Umbilical cord (tissue), 2 donors: ENCODE results near the gene CDX1. TPM values are rescaled to one million over a fixed set of nuclear protein-coding genes. Genes with fewer than 3 reads are reported as not detected.

Experiments used
- DNase-seq: peaks from one replicate; pipeline ENCODE4 v3.0.0-alpha.2; 2015; ENCODE audit warnings: low spot score
- total RNA-seq: library from RNA; depleted of rRNA; stranded (reverse); fragments of >200 nt; gene quantifications from one replicate; pipeline ENCODE4 v1.2.3, GENCODE V29; 2014; ENCODE audit warnings: low replicate concordance; ENCODE audit not compliant: insufficient read depth

Gene CDX1
- total RNA-seq, 1 donor from 2014 or later, result 2.4 TPM

DNA sequence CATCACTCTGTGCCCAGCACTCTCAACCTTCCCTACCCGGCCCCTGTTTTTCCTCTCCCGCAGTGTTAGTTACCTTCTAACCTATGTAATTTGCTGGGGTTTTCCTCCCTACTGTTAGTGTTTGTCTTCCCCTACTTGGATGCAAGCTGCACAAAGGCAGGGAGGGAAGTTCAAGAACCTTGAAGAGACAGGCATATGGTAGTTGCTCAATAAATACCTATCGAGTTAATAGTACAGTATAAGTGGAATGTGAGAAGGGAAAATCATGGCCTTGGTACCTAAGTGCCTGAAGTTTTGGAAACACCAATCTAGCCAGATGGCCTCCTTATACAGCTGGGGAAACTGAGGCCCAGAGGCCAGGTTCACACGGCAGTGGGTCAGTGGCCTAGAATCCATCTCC, 35.1 kb upstream of the CDX1 start:
- no peak for DNase-seq

DNA sequence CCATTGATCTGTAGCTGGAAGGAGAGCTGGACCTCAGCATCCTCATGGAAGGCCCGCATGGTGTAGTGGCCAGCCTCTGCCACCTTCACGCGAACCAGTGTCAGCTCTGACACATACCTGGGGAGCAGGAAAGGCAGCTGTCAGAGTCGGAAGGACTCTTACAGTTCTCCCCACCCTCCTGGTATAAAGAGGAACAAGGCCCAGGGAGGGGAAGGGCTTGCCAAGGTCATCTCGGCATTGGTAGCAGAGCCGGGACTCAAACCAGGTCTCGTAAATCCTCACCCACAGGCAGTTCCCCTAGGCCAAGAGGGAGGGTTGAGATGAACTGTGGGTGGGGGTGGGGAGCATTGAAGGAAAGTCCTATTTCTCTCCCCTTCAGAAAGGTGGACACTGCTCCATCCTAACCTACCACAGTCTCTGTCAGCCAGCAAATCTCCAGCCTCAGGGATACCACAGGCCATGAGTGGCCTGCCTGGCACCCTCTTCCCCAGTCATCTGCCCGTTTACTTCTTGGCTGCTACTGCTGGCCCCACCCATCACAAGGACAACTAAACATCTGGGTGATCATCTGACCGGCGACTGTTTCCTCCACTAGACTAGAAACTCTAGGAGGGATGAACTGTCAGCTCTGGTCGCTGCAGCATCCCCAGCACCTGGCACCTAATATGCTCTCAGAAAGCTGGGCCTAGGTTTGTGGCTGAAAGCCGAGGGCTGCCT, 34.4 kb upstream of the CDX1 start:
- no peak for DNase-seq

GRCh38 chr5:150132740-150133139, 33.8 kb upstream of the CDX1 start:
- no peak for DNase-seq

GRCh38 chr5:150133581-150134197, 32.9 kb upstream of the CDX1 start:
- no peak for DNase-seq

- DNase-seq, result no peak
Measured at GRCh38 chr5:150134198-150134588, 32.4 kb upstream of the CDX1 start.

DNA sequence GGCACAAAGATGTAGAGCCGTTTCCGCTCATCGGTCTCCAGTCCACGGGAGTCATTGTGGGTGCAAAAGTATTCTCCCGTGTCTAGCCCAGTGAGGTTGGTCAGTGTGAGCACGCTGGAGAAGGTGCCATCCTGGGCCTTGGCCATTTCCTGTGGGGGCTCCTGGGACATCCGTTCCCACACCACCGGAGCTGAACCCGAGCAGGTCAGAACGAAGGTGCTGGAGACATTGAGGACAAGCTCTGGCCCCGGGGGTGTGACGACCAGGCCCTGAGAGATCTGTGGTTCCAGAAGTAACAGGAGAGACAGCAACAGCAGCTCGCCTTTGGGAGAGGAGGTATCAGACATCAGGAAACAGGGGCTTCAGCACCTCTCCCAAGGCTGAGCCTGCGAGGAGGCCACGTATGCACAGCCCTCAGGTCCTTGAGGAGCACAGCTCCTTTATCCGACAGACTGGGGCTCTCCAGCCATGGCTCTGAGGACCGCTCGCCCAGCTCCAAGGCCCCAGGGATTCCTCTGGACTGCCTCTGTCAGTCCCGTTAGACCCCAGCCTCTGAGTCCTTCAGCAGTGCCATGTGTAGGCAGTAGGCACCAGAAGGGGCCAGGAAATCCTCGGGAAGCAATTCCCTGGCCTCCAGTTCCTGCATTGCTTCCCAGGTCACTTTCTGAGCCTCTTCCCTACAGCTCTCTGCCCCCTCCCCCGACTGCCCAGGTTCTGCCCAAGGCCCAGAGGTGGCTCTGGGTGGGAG, 30.8 kb upstream of the CDX1 start:
- DNase-seq, result no peak

DNA sequence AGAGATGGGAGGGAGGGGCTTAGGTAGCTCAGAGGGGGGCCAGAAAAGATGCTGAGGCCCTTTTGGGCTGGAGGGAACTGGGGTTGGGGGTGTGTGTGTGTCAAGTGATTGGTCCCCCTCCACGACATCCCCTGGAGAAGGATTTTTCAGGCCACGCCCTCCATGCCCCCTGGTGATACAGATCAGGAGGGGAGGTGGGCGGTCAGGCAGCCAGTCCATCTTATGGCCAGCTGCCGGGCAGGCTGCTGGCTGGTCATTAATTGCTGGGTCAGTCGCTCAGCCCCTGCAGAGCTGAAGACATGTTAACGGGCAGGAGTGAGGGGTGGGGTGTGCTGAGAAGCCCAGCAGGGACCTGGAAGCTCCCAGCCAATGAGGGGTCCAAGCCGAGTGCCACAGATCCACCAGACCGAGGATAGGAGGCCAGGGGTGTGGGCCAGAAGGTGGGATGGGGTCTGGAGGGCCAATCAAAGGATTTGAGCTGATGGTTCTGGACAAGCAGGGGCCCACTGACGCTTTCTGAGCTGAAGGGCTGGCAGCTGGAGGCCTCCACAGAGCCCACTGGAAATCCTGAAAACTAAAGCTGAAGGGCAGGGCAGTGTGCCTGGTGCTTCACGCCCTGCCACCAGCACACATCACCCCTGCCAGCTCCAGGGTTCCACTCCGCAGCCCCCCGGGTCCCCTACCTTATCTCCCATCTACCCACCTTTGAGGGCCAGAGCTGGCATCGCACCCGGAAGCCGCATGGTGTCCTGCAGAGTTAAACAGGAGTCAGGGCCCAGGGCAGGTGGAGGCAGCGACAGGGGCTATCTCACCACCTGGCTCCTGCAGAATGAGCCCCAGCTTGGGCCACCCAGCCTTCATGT, 30.0 kb upstream of the CDX1 start:
- no peak for DNase-seq

GRCh38 chr5:150137168-150137957, 29.2 kb upstream of the CDX1 start:
- no peak for DNase-seq

- no peak for DNase-seq
Measured at GRCh38 chr5:150137997-150138396, 28.6 kb upstream of the CDX1 start.

GRCh38 chr5:150138551-150139265, 27.9 kb upstream of the CDX1 start:
- peak; percentile 89 for DNase-seq

DNA sequence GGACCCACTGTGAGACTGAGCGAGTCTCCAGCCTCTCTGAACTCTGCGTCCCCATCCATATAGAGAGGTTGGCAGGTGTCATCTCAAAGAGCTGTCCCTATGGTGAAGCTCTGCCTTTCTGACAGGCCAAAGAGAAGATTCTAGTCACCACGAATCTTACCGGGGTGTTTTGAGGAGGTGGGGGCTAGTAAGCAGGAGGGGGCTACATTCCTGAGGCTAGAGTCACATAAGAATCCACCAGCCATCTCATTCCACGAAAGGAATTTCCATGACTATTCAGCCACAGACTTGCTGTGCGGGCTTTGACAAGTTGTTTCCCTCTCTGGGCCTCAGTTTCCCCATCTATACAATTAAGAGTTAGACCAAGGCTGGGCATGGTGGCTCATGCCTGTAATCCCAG, 27.2 kb upstream of the CDX1 start:
- no peak for DNase-seq

DNA sequence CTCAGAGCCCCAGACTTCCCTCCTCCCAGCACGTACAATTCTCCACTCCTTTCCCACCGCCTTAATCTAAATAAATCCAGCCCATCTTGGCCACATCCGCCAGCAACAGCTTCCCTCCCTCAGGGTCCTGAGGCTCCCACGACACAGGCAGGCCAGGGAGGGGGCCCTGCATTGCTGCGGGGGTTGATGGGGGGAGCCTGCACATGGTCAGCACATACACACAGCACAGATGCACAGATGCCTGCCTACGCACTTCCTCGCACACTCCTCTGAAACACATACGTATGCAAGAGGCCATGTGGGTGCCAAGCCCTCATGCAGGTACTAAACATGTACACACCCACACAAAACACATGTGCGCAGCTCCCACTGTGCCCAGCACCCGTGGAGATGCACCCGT, 25.7 kb upstream of the CDX1 start:
- DNase-seq, result peak; percentile 90

DNA sequence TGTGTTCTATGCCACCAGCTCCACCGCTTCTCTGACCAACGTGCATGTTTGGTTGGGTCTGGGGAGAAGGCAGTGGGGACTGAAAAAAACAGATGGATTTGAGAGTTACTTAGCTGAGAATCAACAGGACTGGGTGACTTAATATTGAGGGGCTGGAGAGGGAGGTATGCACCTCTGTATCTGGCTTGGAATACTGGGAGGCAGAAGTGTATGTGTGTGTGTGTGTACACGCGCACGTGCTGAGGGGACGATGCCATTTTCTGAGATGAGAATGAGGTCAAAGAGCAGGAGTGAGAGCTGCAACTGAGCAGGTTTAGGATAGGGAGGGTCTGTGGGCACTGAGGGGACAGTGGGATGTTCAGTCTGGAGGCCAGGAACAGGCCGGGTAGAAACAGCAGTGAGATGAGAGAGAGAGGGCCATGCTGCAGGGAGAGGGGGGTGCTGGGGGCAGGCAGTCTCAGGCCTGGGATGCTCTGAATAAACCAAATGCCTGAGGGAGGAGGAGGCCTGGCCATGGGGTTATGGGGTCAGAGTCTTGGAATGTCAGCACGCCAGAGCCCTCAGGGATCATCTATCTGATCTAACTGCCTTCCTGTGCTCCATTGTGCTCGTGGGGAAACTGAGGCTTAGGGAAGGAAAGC, 24.9 kb upstream of the CDX1 start:
- DNase-seq, result peak; percentile 65

DNA sequence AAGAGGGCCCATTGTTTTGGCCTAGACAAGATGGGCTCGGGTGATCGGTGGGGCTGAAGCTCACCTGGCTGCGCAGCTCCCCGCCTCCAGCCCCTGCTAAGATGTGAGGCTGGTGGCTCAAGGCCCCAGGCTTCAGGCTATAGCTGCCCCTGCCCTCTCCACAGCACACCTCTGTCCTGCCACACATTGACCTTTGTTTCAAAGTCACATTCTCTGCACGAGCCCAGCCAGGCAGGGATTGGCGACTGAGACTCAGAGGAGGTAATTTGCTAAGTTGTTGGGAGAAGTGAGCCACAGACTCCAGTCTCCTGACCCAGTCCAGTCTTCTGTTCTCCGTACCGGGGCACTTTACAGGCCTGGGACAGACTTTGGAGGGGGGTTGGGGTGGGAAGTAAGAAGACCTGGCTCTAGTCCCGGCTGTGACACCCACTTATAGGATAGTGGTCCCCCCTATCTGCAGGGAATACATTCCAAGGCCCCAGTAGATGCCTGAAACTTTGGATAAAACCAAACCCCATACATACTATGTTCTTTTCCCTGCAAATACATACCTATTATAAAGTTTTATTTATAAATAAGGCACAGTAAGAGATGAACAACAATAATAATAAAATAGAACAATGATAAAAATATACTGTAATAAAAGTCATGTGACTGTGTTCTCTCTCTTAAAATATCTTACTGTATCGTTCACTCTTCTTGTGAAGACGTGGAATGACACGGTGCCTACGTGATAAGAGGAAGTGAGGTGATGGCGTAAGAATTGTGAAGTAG, 24.2 kb upstream of the CDX1 start:
- no peak for DNase-seq

DNA sequence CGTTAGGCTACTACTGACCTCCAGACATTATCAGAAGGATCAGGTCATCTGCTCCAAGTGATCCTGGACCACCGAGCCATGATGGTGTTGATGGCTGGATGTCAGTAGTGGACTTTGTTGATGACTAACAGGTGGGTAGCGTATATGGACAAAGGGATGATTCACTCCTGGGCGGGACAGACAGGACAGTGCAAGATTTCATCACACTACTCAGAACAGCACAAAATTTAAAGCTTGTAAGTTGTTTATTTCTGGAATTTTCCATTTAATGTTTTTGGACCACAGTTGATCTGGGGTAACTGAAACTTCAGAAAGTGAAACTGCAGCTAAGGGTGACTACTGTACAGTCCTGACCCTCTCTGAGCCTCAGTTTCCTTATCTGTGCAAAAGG, 23.6 kb upstream of the CDX1 start:
- peak; percentile 76 for DNase-seq

DNA sequence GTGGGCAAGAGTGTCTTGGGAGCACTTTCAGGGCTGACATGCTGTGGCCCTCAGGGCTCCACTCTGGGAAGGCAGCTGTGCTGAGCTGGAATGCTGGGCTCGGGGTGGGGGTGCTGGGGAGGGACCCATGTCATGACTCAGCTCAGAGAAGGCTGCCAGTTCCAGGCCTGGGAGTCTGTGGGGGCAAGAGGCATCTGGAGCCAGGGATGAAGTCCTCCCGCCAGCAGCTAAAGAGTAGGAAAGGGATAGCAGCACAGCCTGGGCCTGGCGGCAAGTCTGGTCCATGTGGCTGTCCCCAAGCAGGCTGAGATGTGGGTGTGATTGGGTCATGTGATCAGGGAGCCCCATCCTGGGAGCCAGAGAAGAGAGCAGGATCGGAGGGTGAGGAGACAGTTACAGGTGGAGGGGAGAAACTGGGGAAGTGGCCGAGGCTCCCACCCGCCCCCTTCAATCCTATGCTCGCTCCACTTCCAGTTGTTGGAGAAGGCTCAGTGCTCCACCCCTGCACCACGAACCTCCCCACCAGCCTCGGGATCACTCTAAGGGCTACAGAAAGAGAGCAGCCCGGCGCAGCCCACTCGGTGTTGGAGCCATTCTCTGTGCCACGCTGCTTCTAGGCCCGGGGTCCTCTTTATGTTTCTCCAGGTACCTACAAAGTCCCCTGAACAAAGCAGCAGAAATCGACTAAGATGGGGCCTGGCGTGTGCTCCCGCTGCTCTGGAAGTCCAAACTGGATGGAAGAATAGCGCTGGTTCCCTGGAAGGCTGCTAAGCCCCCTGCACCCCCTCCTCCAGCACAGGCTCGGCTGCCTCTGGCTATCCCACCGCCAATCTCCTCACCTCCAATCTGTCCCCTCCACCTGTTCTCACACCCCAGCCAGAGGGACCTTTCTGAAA, 23.0 kb upstream of the CDX1 start:
- DNase-seq, result peak; percentile 93

- peak; percentile 93 for DNase-seq
Measured at GRCh38 chr5:150144246-150144801, 22.3 kb upstream of the CDX1 start.

- DNase-seq, result no peak
Measured at GRCh38 chr5:150144879-150145278, 21.7 kb upstream of the CDX1 start.
